Aorta (tissue), 5 donors: Measurements from ENCODE around the gene CNNM3. TPM values are rescaled to one million over a fixed set of nuclear protein-coding genes. Genes with fewer than 3 reads are reported as not detected.

ENCODE experiments used
- ATAC-seq: fragments of 200-7000 bp; cut with Tn5 transposase; one replicate; pipeline ENCODE4 v1.9.1; 2022; ENCODE audit warnings: moderate library complexity; ENCODE audit not compliant: low FRiP score
- DNase-seq, 2 donors: peaks; one replicate each; pipeline ENCODE4 v3.0.0-alpha.2; 2020
- H3K27ac ChIP-seq, 2 donors: one replicate each; pipeline ENCODE4 v1.5.1; 2013; ENCODE audit warnings: low read length in 2 of 2, mild to moderate bottlenecking in 2 of 2, moderate library complexity in 2 of 2, control low read depth in 1 of 2, inconsistent platforms in 1 of 2, low read depth in 1 of 2
- H3K27me3 ChIP-seq, 2 donors: one replicate each; pipeline ENCODE4 v1.6.1; 2013; ENCODE audit warnings: control low read depth in 1 of 2, low read length in 1 of 2, mild to moderate bottlenecking in 1 of 2, moderate library complexity in 1 of 2; ENCODE audit not compliant: insufficient read depth in 2 of 2, control insufficient read depth in 1 of 2
- H3K36me3 ChIP-seq, 2 donors: one replicate each; pipeline ENCODE4 v1.6.1; 2013; ENCODE audit warnings: control low read depth in 1 of 2, low read length in 1 of 2, mild to moderate bottlenecking in 1 of 2; ENCODE audit not compliant: insufficient read depth in 2 of 2, control insufficient read depth in 1 of 2
- H3K4me1 ChIP-seq, 2 donors: one replicate each; pipeline ENCODE4 v1.6.1; 2013; ENCODE audit warnings: low read length in 2 of 2, control low read depth in 1 of 2, mild to moderate bottlenecking in 1 of 2, moderate library complexity in 1 of 2; ENCODE audit not compliant: insufficient read depth in 2 of 2, control insufficient read depth in 1 of 2
- H3K4me3 ChIP-seq, 2 donors: one replicate each; pipeline ENCODE4 v1.5.1; 2013; ENCODE audit warnings: low read length in 2 of 2, control low read depth in 1 of 2, mild to moderate bottlenecking in 1 of 2
- H3K9me3 ChIP-seq: one replicate; pipeline ENCODE4 v1.6.1; 2013; ENCODE audit warnings: mild to moderate bottlenecking, low read length; ENCODE audit not compliant: control insufficient read depth
- WGBS, 2 donors: extraction: QIAGEN DNeasy Blood & Tissue Kit; methylation state at CpG; one replicate each; pipeline ENCODE4 v1.1.7; 2013; 5-methylcytosine and 5-hydroxymethylcytosine counted together
- intact Hi-C, 2 donors: fragments of 100-400 bp; cut with DNase I; formaldehyde crosslinking; loops; one replicate each; pipeline versions ENCODE4 v1.14.2 to v1.15.0; 2022
- microRNA-seq, 2 donors: library from miRNA; unstranded; fragments of <30 nt; microRNA quantifications; one replicate each; pipeline ENCODE4 v1.2.0, GENCODE V29; 2020
- polyA plus RNA-seq, 2 donors: library from polyadenylated mRNA; stranded (reverse); fragments of 200-250 nt; gene quantifications; one replicate each; pipeline ENCODE4 v1.2.3, GENCODE V29; 2013
- total RNA-seq, 2 donors: library from RNA; stranded (reverse); fragmentation: NEBNext Ultra II Directional; extraction: Animal tissue kit (Norgen Biotek cat#: 25700); gene quantifications; one replicate each; pipeline ENCODE4 v1.2.1, GENCODE V29; 2021
- donor health status: healthy with polysubstance abuse.
- donor health status: Bipolar disorder and iron deficiency.
- donor health status: DM: no; HTN: no; CAD: no.
- donor health status: DM: no; HTN: no; CAD: no.
- donor health status: DM: yes; HTN: yes; CAD: no.

CNNM3 gene
- total and polyA plus RNA-seq, 4 donors = 2.9 to 16.8 (median 10.7) TPM

- ATAC-seq = no peak
- DNase-seq = no peak
- 92 to 93% methylated on average over 18 of the region's 18 CpGs for WGBS, 2 donors
- intact Hi-C loops = no loop called here
- Histone ChIP-seq H3K4me1 (no peaks in the 10 kb centered on the region), H3K4me3 (no peak overlapping the region), H3K9me3 (no peaks in the 10 kb centered on the region), H3K36me3 (no peaks in the 10 kb centered on the region), H3K27ac (no peak overlapping the region), H3K27me3 (no peaks in the 10 kb centered on the region)
These were observed 63.5 kb downstream of the CNNM3 start for GRCh38 chr2:96879545-96880040.

GRCh38 chr2:96880891-96881273 is 64.8 kb downstream of the CNNM3 start:
- Histone ChIP-seq H3K4me1 (no peaks in the 10 kb centered on the region), H3K27ac (no peak overlapping the region), H3K9me3 (no peaks in the 10 kb centered on the region), H3K36me3 (no peaks in the 10 kb centered on the region), H3K27me3 (no peaks in the 10 kb centered on the region), H3K4me3 (no peak overlapping the region)
- WGBS, 2 donors = 92 to 94% methylated on average over 6 of the region's 6 CpGs
- ATAC-seq (no peak), DNase-seq (no peak)
- intact Hi-C loops = no loop called here

- WGBS, 2 donors = 85 to 87% methylated on average over 10 of the region's 10 CpGs
- Histone ChIP-seq H3K27ac (no peak overlapping the region), H3K4me1 (no peaks in the 10 kb centered on the region), H3K36me3 (no peaks in the 10 kb centered on the region), H3K4me3 (no peak overlapping the region), H3K27me3 (no peaks in the 10 kb centered on the region), H3K9me3 (no peaks in the 10 kb centered on the region)
- ATAC-seq = no peak
- DNase-seq = no peak
- intact Hi-C loops = no loop called here
These were observed 65.5 kb downstream of the CNNM3 start for GRCh38 chr2:96881349-96882195.

GRCh38 chr2:96882230-96882629 is 66.2 kb downstream of the CNNM3 start:
- Histone ChIP-seq H3K36me3 (no peaks in the 10 kb centered on the region), H3K27ac (no peak overlapping the region), H3K4me1 (no peaks in the 10 kb centered on the region), H3K9me3 (no peaks in the 10 kb centered on the region), H3K4me3 (no peak overlapping the region), H3K27me3 (no peaks in the 10 kb centered on the region)
- no peak for ATAC-seq
- intact Hi-C loops = no loop called here
- peak in 1 of 2 donors; percentile 40 for DNase-seq
- WGBS, 2 donors = 88 to 92% methylated on average over 12 of the region's 12 CpGs

- WGBS, 2 donors = 89 to 93% methylated on average over 8 of the region's 8 CpGs
- no peaks in the 10 kb centered on the region for H3K9me3 ChIP-seq
- H3K27me3 ChIP-seq = no peaks in the 10 kb centered on the region
- no peaks in the 10 kb centered on the region for H3K36me3 ChIP-seq
- no peak overlapping the region for H3K4me3 ChIP-seq
- H3K27ac ChIP-seq = no peak overlapping the region
- DNase-seq (peak in 1 of 2 donors; percentile 39), ATAC-seq (no peak)
- no peaks in the 10 kb centered on the region for H3K4me1 ChIP-seq
- intact Hi-C loops = no loop called here
These were observed 66.8 kb downstream of the CNNM3 start for GRCh38 chr2:96882906-96883305.

GRCh38 chr2:96883306-96883705 is 67.2 kb downstream of the CNNM3 start:
- Histone ChIP-seq H3K36me3 (no peaks in the 10 kb centered on the region), H3K27me3 (no peaks in the 10 kb centered on the region), H3K4me1 (no peaks in the 10 kb centered on the region), H3K4me3 (no peak overlapping the region), H3K9me3 (no peaks in the 10 kb centered on the region), H3K27ac (no peak overlapping the region)
- WGBS, 2 donors = 86 to 93% methylated on average over 8 to 9 of the region's 9 CpGs
- intact Hi-C loops = no loop called here
- ATAC-seq (no peak), DNase-seq (no peak)

Small RNA genes lying within 50 kb of the gene (microRNA-seq; reads per million reads assigned to microRNA genes)
- gene MIR3127 = 0 to 2.4 reads per million in 2 donors

Other genes with a start within 250 kb of the CNNM3 start
- gene KANSL3, start 178.0 kb upstream of the CNNM3 start, total RNA-seq = 10 to 100 TPM; 49.9 to 63.0 TPM
- gene KANSL3, start 178.0 kb upstream of the CNNM3 start, polyA plus RNA-seq = 10 to 100 TPM; 15.4 to 31.6 TPM
- gene FER1L5, start 173.5 kb upstream of the CNNM3 start, total RNA-seq = under 1 TPM; 0.10 to 0.42 TPM
- under 1 TPM in 1 of 2 donors, not detected in 1; 0.05 TPM for gene FER1L5, start 173.5 kb upstream of the CNNM3 start, polyA plus RNA-seq
- 10 to 100 TPM; 11.3 to 15.7 TPM for gene LMAN2L, start 76.2 kb upstream of the CNNM3 start, total RNA-seq
- 10 to 100 TPM in 1 of 2 donors, 1 to 10 TPM in 1; 5.1 to 12.9 TPM for gene LMAN2L, start 76.2 kb upstream of the CNNM3 start, polyA plus RNA-seq
- 1 to 10 TPM; 7.8 to 8.1 TPM for gene CNNM4, start 55.4 kb upstream of the CNNM3 start, total RNA-seq
- gene CNNM4, start 55.4 kb upstream of the CNNM3 start, polyA plus RNA-seq = 1 to 10 TPM; 2.3 to 4.2 TPM
- 1 to 10 TPM; 4.6 to 5.4 TPM for gene ANKRD23, start 27.8 kb downstream of the CNNM3 start, total RNA-seq
- gene ANKRD23, start 27.8 kb downstream of the CNNM3 start, polyA plus RNA-seq = 1 to 10 TPM in 1 of 2 donors, not detected in 1; 5.3 TPM
- 10 to 100 TPM in 1 of 2 donors, 1 to 10 TPM in 1; 10.0 to 12.7 TPM for gene ANKRD39, start 41.7 kb downstream of the CNNM3 start, total RNA-seq
- 10 to 100 TPM; 14.0 to 20.5 TPM for gene ANKRD39, start 41.7 kb downstream of the CNNM3 start, polyA plus RNA-seq
- gene SEMA4C, start 53.8 kb downstream of the CNNM3 start, total RNA-seq = 10 to 100 TPM; 49.6 to 55.6 TPM
- gene SEMA4C, start 53.8 kb downstream of the CNNM3 start, polyA plus RNA-seq = 10 to 100 TPM in 1 of 2 donors, 1 to 10 TPM in 1; 6.1 to 38.8 TPM
- 1 to 10 TPM in 1 of 2 donors, under 1 TPM in 1; 0.75 to 1.2 TPM for gene FAM178B, start 170.3 kb downstream of the CNNM3 start, total RNA-seq
- gene FAM178B, start 170.3 kb downstream of the CNNM3 start, polyA plus RNA-seq = 1 to 10 TPM; 3.4 to 5.9 TPM